ENCODE results near the gene RTL9. TPM values are rescaled to one million over a fixed set of nuclear protein-coding genes. Genes with fewer than 3 reads are reported as not detected.
A peak's percentile ranks its signal among the peaks of the same experiment; 100 is the strongest.

Gene RTL9
- total RNA-seq, 1 donor from 2014 or later: not detected

DNA sequence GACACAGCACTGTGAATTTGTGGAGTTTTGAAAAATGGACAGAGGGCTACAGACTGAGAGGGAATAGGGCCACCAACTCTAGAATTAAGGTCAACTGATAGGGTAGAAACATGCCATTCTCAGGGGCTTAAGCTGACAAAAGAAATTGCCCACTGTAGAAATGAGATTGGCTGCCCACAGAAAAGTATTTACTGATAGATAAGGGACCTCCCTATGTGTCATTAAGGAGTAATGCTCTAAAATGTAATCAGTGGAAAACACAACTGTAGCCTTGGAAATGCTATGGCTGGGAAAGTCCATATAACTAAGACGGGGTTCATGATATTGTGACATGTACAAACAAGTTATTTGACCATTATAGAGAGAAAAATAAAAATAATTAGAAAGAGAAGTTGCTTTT is 4.6 kb downstream of the RTL9 start:
- H3K27me3 ChIP-seq (ENCODE audit: control insufficient read depth, insufficient read depth, low read length): no peaks in the 10 kb centered on the region
- TF ChIP-seq, protein P1, sequence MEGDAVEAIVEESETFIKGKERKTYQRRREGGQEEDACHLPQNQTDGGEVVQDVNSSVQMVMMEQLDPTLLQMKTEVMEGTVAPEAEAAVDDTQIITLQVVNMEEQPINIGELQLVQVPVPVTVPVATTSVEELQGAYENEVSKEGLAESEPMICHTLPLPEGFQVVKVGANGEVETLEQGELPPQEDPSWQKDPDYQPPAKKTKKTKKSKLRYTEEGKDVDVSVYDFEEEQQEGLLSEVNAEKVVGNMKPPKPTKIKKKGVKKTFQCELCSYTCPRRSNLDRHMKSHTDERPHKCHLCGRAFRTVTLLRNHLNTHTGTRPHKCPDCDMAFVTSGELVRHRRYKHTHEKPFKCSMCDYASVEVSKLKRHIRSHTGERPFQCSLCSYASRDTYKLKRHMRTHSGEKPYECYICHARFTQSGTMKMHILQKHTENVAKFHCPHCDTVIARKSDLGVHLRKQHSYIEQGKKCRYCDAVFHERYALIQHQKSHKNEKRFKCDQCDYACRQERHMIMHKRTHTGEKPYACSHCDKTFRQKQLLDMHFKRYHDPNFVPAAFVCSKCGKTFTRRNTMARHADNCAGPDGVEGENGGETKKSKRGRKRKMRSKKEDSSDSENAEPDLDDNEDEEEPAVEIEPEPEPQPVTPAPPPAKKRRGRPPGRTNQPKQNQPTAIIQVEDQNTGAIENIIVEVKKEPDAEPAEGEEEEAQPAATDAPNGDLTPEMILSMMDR (IDR thresholded peaks at IDR 0.05; ENCODE audit: insufficient read depth, low read length, severe bottlenecking): no peak
- FAIRE-seq (no peak), DNase-seq (ENCODE audit: low read depth) (peak; percentile 6)
- H3K4me3 ChIP-seq (ENCODE audit: low read depth, low read length): no peak overlapping the region
- H3K36me3 ChIP-seq (ENCODE audit: control insufficient read depth, insufficient read depth, low read length): no peaks in the 10 kb centered on the region

GRCh38 chrX:110373310-110373709 is 14.7 kb downstream of the RTL9 start:
- TF ChIP-seq, protein P1 (IDR thresholded peaks at IDR 0.05; ENCODE audit: insufficient read depth, low read length, severe bottlenecking): no peak

DNA sequence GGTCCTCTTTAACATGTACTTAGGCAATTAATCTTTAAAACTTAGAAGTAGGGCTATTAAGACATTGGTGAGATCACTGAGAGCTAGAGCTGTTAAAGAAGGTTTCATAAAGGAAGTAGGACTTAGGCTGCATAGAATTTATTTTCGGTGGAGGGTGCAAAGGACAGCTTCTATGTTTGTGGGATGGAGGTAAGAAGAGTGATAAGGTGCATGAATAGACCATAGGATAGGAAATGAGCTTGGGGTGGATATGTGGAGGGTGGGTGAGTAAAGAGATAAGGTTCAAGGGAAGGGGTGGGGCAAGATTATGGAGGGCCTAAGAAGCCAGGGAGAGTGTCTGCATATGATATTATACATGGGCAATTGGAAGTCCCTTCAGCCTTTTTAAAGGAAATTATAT is 15.9 kb downstream of the RTL9 start:
- H3K36me3 ChIP-seq (ENCODE audit: control insufficient read depth, insufficient read depth, low read length): no peaks in the 10 kb centered on the region
- FAIRE-seq (no peak), DNase-seq (ENCODE audit: low read depth) (no peak)
- no peaks in the 10 kb centered on the region for H3K27me3 ChIP-seq (ENCODE audit: control insufficient read depth, insufficient read depth, low read length)
- H3K4me3 ChIP-seq (ENCODE audit: low read depth, low read length): no peak overlapping the region
- TF ChIP-seq, protein P1 (IDR thresholded peaks at IDR 0.05; ENCODE audit: insufficient read depth, low read length, severe bottlenecking): no peak

More at GRCh38 chrX:110373310-110373709, 14.7 kb downstream of the RTL9 start:
- Histone ChIP-seq H3K36me3 (ENCODE audit: control insufficient read depth, insufficient read depth, low read length) (no peaks in the 10 kb centered on the region), H3K27me3 (ENCODE audit: control insufficient read depth, insufficient read depth, low read length) (no peaks in the 10 kb centered on the region), H3K4me3 (ENCODE audit: low read depth, low read length) (no peak overlapping the region)
- DNase-seq (ENCODE audit: low read depth): no peak
- no peak for FAIRE-seq

- no peak for FAIRE-seq
- TF ChIP-seq, protein P1 (IDR thresholded peaks at IDR 0.05; ENCODE audit: insufficient read depth, low read length, severe bottlenecking): no peak
- no peaks in the 10 kb centered on the region for H3K36me3 ChIP-seq (ENCODE audit: control insufficient read depth, insufficient read depth, low read length)
- DNase-seq (ENCODE audit: low read depth): no peak
- H3K27me3 ChIP-seq (ENCODE audit: control insufficient read depth, insufficient read depth, low read length): no peaks in the 10 kb centered on the region
- no peak overlapping the region for H3K4me3 ChIP-seq (ENCODE audit: low read depth, low read length)
Measured at GRCh38 chrX:110381216-110381615, 22.6 kb downstream of the RTL9 start.

DNA sequence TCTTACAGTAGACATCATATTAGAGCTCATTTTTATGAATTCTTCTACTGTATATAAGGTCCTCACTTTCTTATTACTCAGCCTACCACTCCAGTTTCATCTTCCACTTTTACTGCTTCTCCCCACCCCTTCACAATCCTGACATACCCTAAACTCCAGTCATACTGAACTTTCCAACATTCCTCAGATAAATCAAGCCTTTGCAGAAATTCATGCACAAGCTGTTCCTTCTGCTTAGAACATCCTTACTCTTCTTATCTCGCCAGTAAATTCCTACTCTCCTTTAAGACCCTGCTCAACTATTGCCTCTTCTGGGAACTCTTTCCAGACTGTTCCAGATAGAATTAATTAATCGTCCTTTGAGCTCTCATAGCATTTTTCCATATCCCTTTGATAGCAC is 24.8 kb downstream of the RTL9 start:
- DNase-seq (ENCODE audit: low read depth) (no peak), FAIRE-seq (no peak)
- TF ChIP-seq, protein P1 (IDR thresholded peaks at IDR 0.05; ENCODE audit: insufficient read depth, low read length, severe bottlenecking): no peak
- H3K4me3 ChIP-seq (ENCODE audit: low read depth, low read length): no peak overlapping the region
- H3K36me3 ChIP-seq (ENCODE audit: control insufficient read depth, insufficient read depth, low read length): no peaks in the 10 kb centered on the region
- H3K27me3 ChIP-seq (ENCODE audit: control insufficient read depth, insufficient read depth, low read length): no peaks in the 10 kb centered on the region

DNA sequence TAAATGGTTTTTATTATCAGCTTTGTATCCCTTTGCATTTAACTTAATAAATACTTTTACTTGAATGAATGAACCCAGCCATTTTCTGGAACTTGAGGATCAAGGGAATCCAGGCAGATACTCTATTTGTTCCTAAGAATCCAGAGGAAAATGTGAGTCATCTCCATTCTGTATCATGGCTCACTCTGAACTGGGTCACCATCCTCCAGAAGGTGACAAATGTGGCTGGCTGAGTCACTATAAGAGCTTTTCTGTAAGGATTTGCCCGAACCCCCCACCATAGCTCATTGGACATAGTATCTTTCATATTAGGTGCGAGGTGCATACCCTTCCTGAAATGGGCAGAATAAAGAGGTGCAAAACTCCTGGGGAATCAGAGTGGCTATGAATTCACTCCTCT is 25.8 kb downstream of the RTL9 start:
- Histone ChIP-seq H3K36me3 (ENCODE audit: control insufficient read depth, insufficient read depth, low read length) (no peaks in the 10 kb centered on the region), H3K27me3 (ENCODE audit: control insufficient read depth, insufficient read depth, low read length) (no peaks in the 10 kb centered on the region), H3K4me3 (ENCODE audit: low read depth, low read length) (no peak overlapping the region)
- DNase-seq (ENCODE audit: low read depth): peak; percentile 46
- FAIRE-seq: peak; percentile 47
- TF ChIP-seq, protein P1 (IDR thresholded peaks at IDR 0.05; ENCODE audit: insufficient read depth, low read length, severe bottlenecking): no peak

All from bronchial epithelial cell (primary cell).